OCI-LY1 (cell line): Measurements from ENCODE around the gene RERE.

Experiments used
- EZH2 ChIP-seq: fragments of 200-600 bp; sonication (generic), shearing (Covaris generic); IDR thresholded peaks from 2 replicates; pipeline ENCODE4 v1.8.0; 2017; ENCODE audit warnings: borderline replicate concordance, mixed run types, mild to moderate bottlenecking, antibody characterized with exemption, low read length, moderate library complexity, mixed read lengths
- TF ChIP-seq, protein P1 (sequence below): fragments of 200-600 bp; sonication (generic), shearing (Covaris generic); IDR thresholded peaks from 2 replicates; pipeline ENCODE4 v1.5.1; 2017; ENCODE audit warnings: mild to moderate bottlenecking, antibody characterized with exemption, low read length, moderate library complexity, mixed read lengths

DNA sequence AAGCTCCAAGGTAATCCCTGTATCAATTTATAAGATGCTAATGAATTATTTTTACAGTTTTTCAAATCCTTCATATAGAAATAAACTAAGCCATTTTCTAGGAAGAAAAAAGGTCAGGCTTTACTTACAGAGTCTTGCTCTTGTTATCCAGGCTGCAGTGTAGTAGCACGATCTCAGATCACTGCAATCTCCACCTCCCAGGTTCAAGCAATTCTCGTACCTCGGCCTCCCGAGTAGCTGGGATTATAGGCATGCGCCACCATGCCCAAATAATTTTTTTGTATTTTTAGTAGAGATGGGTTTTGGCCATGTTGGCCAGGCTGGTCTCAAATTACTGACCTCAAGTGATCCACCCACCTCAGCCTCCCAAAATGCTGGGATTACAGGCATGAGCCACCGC lies 27.0 kb downstream of the RERE start:
- TF ChIP-seq, protein P1, sequence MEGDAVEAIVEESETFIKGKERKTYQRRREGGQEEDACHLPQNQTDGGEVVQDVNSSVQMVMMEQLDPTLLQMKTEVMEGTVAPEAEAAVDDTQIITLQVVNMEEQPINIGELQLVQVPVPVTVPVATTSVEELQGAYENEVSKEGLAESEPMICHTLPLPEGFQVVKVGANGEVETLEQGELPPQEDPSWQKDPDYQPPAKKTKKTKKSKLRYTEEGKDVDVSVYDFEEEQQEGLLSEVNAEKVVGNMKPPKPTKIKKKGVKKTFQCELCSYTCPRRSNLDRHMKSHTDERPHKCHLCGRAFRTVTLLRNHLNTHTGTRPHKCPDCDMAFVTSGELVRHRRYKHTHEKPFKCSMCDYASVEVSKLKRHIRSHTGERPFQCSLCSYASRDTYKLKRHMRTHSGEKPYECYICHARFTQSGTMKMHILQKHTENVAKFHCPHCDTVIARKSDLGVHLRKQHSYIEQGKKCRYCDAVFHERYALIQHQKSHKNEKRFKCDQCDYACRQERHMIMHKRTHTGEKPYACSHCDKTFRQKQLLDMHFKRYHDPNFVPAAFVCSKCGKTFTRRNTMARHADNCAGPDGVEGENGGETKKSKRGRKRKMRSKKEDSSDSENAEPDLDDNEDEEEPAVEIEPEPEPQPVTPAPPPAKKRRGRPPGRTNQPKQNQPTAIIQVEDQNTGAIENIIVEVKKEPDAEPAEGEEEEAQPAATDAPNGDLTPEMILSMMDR: no peak
- no peak for TF ChIP-seq EZH2
